ENCODE results near the gene OR8A1. TPM values are rescaled to one million over a fixed set of nuclear protein-coding genes. Genes with fewer than 3 reads are reported as not detected.

OR8A1 gene
- total and polyA plus RNA-seq, 4 donors: not detected

DNA sequence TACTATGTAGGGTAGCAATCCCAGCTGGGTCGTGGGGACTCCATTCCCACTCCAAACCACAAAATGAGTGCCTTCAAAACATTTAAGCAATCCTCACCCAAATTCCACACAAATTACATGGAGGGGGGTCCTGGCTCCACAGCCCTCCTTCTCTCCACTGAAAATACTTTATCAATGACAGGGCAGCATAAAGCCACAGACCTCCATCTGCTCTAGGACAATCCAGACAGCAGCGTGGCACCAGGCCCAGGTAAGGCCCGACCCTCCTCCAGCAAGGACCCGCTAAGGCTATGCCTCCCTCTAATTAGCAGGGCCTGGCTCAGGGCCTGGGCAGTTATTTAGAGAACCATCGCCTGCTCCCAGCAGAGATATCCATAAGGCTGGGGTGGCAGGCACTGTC lies 41.3 kb downstream of the OR8A1 start, which contains the start of gene PANX3:
PANX3 (plus strand) TSS at position 365 of the 400 bp plus-strand sequence. CDS start 129 bp downstream, outside the sequence.
- H3K9me3 ChIP-seq (ENCODE audit: control insufficient read depth in 4 of 4, low read length in 3 of 4): no peaks in the 10 kb centered on the region
- H3K36me3 ChIP-seq (ENCODE audit: control insufficient read depth in 4 of 4, insufficient read depth in 3 of 4, low read depth in 1 of 4, low read length in 3 of 4): no peaks in the 10 kb centered on the region
- DNase-seq (ENCODE audit: low spot score): no peak
- no peaks in the 10 kb centered on the region for H3K27me3 ChIP-seq (ENCODE audit: control insufficient read depth in 4 of 4, insufficient read depth in 4 of 4, low read length in 3 of 4)
- TF ChIP-seq, protein P1, sequence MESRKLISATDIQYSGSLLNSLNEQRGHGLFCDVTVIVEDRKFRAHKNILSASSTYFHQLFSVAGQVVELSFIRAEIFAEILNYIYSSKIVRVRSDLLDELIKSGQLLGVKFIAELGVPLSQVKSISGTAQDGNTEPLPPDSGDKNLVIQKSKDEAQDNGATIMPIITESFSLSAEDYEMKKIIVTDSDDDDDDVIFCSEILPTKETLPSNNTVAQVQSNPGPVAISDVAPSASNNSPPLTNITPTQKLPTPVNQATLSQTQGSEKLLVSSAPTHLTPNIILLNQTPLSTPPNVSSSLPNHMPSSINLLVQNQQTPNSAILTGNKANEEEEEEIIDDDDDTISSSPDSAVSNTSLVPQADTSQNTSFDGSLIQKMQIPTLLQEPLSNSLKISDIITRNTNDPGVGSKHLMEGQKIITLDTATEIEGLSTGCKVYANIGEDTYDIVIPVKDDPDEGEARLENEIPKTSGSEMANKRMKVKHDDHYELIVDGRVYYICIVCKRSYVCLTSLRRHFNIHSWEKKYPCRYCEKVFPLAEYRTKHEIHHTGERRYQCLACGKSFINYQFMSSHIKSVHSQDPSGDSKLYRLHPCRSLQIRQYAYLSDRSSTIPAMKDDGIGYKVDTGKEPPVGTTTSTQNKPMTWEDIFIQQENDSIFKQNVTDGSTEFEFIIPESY (IDR thresholded peaks at IDR 0.05): no peak
- TF ChIP-seq FOXA2 (IDR thresholded peaks at IDR 0.05) (no peak), RXRA (IDR thresholded peaks at IDR 0.05) (no peak), YY1 (IDR thresholded peaks at IDR 0.05) (no peak), MAX (IDR thresholded peaks at IDR 0.05) (no peak), FOXA1 (IDR thresholded peaks at IDR 0.05) (no peak)
- TF ChIP-seq, protein P2, sequence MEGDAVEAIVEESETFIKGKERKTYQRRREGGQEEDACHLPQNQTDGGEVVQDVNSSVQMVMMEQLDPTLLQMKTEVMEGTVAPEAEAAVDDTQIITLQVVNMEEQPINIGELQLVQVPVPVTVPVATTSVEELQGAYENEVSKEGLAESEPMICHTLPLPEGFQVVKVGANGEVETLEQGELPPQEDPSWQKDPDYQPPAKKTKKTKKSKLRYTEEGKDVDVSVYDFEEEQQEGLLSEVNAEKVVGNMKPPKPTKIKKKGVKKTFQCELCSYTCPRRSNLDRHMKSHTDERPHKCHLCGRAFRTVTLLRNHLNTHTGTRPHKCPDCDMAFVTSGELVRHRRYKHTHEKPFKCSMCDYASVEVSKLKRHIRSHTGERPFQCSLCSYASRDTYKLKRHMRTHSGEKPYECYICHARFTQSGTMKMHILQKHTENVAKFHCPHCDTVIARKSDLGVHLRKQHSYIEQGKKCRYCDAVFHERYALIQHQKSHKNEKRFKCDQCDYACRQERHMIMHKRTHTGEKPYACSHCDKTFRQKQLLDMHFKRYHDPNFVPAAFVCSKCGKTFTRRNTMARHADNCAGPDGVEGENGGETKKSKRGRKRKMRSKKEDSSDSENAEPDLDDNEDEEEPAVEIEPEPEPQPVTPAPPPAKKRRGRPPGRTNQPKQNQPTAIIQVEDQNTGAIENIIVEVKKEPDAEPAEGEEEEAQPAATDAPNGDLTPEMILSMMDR (IDR thresholded peaks at IDR 0.05; ENCODE audit: low read depth, low read length, missing input control): no peak
- H3K4me3 ChIP-seq (ENCODE audit: low read depth in 1 of 3, low read length in 3 of 3): no peak within 1 kb of the TSS
- H3K27ac ChIP-seq (ENCODE audit: low read depth in 1 of 2, low read length in 2 of 2): no peak within 1 kb of the TSS
- H3K4me1 ChIP-seq (ENCODE audit: control insufficient read depth in 4 of 4, insufficient read depth in 4 of 4, low read length in 3 of 4): no peaks in the 10 kb centered on the region
- WGBS: 85% methylated on average over 5 of the region's 5 CpGs
- H3K9ac ChIP-seq (ENCODE audit: low read depth in 1 of 2, low read length in 2 of 2): no peak within 1 kb of the TSS

DNA sequence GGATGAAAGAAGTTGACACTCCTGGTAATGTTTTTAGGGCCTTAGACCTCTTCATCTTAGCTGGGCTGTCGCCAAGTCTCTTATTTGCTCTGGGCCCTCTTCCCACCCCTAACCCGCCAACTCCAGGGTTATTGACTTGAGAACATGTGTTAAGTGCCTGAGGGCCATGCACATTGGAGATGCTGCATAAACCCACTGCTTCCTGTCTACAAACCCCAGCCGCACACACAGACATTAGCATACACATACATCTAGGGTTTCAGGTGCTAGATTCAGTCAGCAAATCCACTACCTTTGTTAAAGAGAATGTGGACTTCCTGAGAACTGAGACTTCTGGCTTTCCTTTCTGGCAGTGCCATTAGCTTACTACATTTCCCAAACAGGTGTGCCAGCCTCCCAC lies 42.2 kb downstream of the OR8A1 start:
- no peak overlapping the region for H3K9ac ChIP-seq (ENCODE audit: low read depth in 1 of 2, low read length in 2 of 2)
- no peaks in the 10 kb centered on the region for H3K36me3 ChIP-seq (ENCODE audit: control insufficient read depth in 4 of 4, insufficient read depth in 3 of 4, low read depth in 1 of 4, low read length in 3 of 4)
- H3K4me3 ChIP-seq (ENCODE audit: low read depth in 1 of 3, low read length in 3 of 3): no peak overlapping the region
- DNase-seq (ENCODE audit: low spot score): no peak
- no peaks in the 10 kb centered on the region for H3K4me1 ChIP-seq (ENCODE audit: control insufficient read depth in 4 of 4, insufficient read depth in 4 of 4, low read length in 3 of 4)
- H3K27ac ChIP-seq (ENCODE audit: low read depth in 1 of 2, low read length in 2 of 2): no peak overlapping the region
- TF ChIP-seq RXRA (IDR thresholded peaks at IDR 0.05): no peak
- TF ChIP-seq RAD21 (IDR thresholded peaks at IDR 0.05): no peak
- no peak for TF ChIP-seq FOXA1 (IDR thresholded peaks at IDR 0.05)
- TF ChIP-seq, protein P2 (IDR thresholded peaks at IDR 0.05; ENCODE audit: low read depth, low read length, missing input control): no peak
- no peak for TF ChIP-seq ATF3 (IDR thresholded peaks at IDR 0.05)
- TF ChIP-seq EGR1 (IDR thresholded peaks at IDR 0.05; ENCODE audit: low read depth in 2 of 2): no peak
- TF ChIP-seq YY1 (IDR thresholded peaks at IDR 0.05): no peak
- TF ChIP-seq NR2F2 (IDR thresholded peaks at IDR 0.05): no peak
- 56% methylated on average over 3 of the region's 3 CpGs for WGBS
- no peaks in the 10 kb centered on the region for H3K27me3 ChIP-seq (ENCODE audit: control insufficient read depth in 4 of 4, insufficient read depth in 4 of 4, low read length in 3 of 4)
- H3K9me3 ChIP-seq (ENCODE audit: control insufficient read depth in 4 of 4, low read length in 3 of 4): no peaks in the 10 kb centered on the region
